ENCODE measurements around the gene GRIFIN. TPM values are rescaled to one million over a fixed set of nuclear protein-coding genes. Genes with fewer than 3 reads are reported as not detected.

The GRIFIN gene
- total and polyA plus RNA-seq, 4 donors, result not detected

DNA sequence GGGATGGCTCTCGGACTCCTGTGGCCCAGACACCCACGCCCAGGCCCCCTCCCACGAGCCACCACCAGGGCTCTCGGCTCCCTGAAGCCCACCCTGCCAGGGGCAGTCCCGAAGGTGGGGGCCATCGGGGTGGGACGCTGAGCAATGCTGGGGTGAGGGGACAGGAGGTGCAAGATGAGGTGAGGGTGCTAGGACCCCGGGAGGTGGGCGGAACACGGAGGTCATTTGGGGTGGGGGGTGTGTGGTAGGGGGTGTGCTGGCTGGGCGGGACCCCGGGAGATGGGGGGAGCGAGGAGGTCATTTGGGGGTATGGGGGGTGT is 26.4 kb upstream of the GRIFIN start:
- Histone ChIP-seq H3K9me3 (ENCODE audit: control insufficient read depth in 4 of 4, insufficient read depth in 3 of 4, low read length in 3 of 4) (peaks cover 0 to 2% (median 0%) of the 10 kb centered on the region in 4 donors), H3K4me1 (ENCODE audit: control insufficient read depth in 5 of 5, insufficient read depth in 5 of 5, low read length in 5 of 5) (peaks cover 0 to 10% (median 0%) of the 10 kb centered on the region in 5 donors), H3K27ac (ENCODE audit: low read depth in 1 of 2, low read length in 1 of 2) (no peak overlapping the region), H3K27me3 (ENCODE audit: control insufficient read depth in 3 of 3, insufficient read depth in 3 of 3, low read length in 2 of 3) (no peaks in the 10 kb centered on the region), H3K4me3 (no peak overlapping the region), H3K9ac (ENCODE audit: insufficient read depth in 1 of 2, low read length in 2 of 2) (no peak overlapping the region), H3K36me3 (ENCODE audit: control insufficient read depth in 4 of 4, insufficient read depth in 4 of 4, low read length in 4 of 4) (no peaks in the 10 kb centered on the region)
- ATAC-seq (ENCODE audit: insufficient read depth, low FRiP score) (no peak), DNase-seq (no peak)
- TF ChIP-seq, protein P1, sequence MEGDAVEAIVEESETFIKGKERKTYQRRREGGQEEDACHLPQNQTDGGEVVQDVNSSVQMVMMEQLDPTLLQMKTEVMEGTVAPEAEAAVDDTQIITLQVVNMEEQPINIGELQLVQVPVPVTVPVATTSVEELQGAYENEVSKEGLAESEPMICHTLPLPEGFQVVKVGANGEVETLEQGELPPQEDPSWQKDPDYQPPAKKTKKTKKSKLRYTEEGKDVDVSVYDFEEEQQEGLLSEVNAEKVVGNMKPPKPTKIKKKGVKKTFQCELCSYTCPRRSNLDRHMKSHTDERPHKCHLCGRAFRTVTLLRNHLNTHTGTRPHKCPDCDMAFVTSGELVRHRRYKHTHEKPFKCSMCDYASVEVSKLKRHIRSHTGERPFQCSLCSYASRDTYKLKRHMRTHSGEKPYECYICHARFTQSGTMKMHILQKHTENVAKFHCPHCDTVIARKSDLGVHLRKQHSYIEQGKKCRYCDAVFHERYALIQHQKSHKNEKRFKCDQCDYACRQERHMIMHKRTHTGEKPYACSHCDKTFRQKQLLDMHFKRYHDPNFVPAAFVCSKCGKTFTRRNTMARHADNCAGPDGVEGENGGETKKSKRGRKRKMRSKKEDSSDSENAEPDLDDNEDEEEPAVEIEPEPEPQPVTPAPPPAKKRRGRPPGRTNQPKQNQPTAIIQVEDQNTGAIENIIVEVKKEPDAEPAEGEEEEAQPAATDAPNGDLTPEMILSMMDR (IDR thresholded peaks at IDR 0.05; ENCODE audit: control extremely low read depth, extremely low read depth), result no peak
- 86 to 88% methylated on average over 10 to 13 of the region's 13 CpGs for WGBS, 2 donors

DNA sequence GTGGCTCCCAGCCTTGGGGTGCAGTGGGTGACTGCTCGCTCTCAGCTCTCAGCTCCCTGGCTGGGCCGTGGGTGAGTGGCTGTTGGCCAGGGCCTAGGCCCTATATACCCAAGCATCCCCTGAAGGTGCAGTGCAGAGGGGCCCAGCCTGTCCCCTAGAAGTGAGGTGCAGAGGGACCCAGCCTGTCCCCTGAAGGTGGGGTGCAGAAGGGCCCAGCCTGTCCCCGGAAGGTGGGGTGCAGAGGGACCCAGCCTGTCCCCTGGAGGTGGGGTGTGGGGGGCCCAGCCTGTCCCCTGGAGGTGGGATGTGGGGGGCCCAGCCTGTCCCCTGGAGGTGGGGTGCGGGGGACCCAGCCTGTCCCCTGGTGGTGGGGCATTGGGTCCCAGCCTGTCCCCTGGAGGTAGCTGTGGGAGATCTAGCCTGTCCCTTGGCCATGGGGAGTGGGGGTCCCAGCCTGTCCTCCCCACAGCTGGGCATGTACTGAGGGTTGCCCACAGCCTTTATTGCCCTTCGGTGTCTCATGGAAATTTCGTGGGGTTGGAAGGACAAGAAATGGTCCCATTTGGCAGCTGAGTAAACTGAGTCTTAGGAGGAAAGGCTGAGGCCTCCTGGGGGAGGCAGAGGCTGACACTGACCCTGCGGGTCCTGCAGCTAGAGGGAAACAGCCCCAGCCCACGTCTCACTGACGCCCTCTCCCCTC is 25.9 kb upstream of the GRIFIN start:
- DNase-seq (no peak), ATAC-seq (ENCODE audit: insufficient read depth, low FRiP score) (no peak)
- TF ChIP-seq, protein P1 (IDR thresholded peaks at IDR 0.05; ENCODE audit: control extremely low read depth, extremely low read depth), result no peak
- no peak overlapping the region for H3K4me3 ChIP-seq
- no peaks in the 10 kb centered on the region for H3K27me3 ChIP-seq (ENCODE audit: control insufficient read depth in 3 of 3, insufficient read depth in 3 of 3, low read length in 2 of 3)
- no peak overlapping the region for H3K9ac ChIP-seq (ENCODE audit: insufficient read depth in 1 of 2, low read length in 2 of 2)
- peaks cover 0 to 15% (median 0%) of the 10 kb centered on the region in 5 donors for H3K4me1 ChIP-seq (ENCODE audit: control insufficient read depth in 5 of 5, insufficient read depth in 5 of 5, low read length in 5 of 5)
- H3K9me3 ChIP-seq (ENCODE audit: control insufficient read depth in 4 of 4, insufficient read depth in 3 of 4, low read length in 3 of 4), result peaks cover 0 to 2% (median 0%) of the 10 kb centered on the region in 4 donors
- H3K27ac ChIP-seq (ENCODE audit: low read depth in 1 of 2, low read length in 1 of 2), result no peak overlapping the region
- no peaks in the 10 kb centered on the region for H3K36me3 ChIP-seq (ENCODE audit: control insufficient read depth in 4 of 4, insufficient read depth in 4 of 4, low read length in 4 of 4)
- 91 to 93% methylated on average over 8 to 9 of the region's 9 CpGs for WGBS, 2 donors

DNA sequence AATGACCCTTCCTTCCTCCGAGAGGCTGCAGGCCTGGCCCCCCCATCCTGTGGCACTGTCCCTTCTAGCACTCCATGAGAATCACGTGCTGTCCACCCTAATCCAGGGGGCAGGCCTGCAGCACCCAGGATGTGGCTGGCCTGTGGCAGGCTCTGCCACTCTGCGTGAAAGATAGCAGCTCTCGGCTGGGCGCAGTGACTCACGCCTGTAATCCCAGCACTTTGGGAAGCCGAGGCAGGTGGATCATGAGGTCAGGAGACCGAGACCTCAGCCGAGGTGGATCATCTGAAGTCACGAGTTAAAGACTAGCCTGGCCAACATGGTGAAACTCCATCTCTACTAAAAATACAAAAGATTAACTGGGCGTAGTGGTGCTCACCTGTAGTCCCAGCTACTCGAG is 24.5 kb upstream of the GRIFIN start:
- Histone ChIP-seq H3K9ac (ENCODE audit: insufficient read depth in 1 of 2, low read length in 2 of 2) (no peak overlapping the region), H3K4me1 (ENCODE audit: control insufficient read depth in 5 of 5, insufficient read depth in 5 of 5, low read length in 5 of 5) (peaks cover 0 to 15% (median 0%) of the 10 kb centered on the region in 5 donors), H3K9me3 (ENCODE audit: control insufficient read depth in 4 of 4, insufficient read depth in 3 of 4, low read length in 3 of 4) (peaks cover 0 to 2% (median 0%) of the 10 kb centered on the region in 4 donors), H3K27ac (ENCODE audit: low read depth in 1 of 2, low read length in 1 of 2) (no peak overlapping the region), H3K36me3 (ENCODE audit: control insufficient read depth in 4 of 4, insufficient read depth in 4 of 4, low read length in 4 of 4) (no peaks in the 10 kb centered on the region), H3K4me3 (no peak overlapping the region), H3K27me3 (ENCODE audit: control insufficient read depth in 3 of 3, insufficient read depth in 3 of 3, low read length in 2 of 3) (no peaks in the 10 kb centered on the region)
- no peak for ATAC-seq (ENCODE audit: insufficient read depth, low FRiP score)
- no peak for DNase-seq
- TF ChIP-seq, protein P1 (IDR thresholded peaks at IDR 0.05; ENCODE audit: control extremely low read depth, extremely low read depth), result no peak
- 90 to 94% methylated on average over 12 of the region's 12 CpGs for WGBS, 2 donors
